Measurements from ENCODE around the gene MGAT5.

MGAT5 gene

DNA sequence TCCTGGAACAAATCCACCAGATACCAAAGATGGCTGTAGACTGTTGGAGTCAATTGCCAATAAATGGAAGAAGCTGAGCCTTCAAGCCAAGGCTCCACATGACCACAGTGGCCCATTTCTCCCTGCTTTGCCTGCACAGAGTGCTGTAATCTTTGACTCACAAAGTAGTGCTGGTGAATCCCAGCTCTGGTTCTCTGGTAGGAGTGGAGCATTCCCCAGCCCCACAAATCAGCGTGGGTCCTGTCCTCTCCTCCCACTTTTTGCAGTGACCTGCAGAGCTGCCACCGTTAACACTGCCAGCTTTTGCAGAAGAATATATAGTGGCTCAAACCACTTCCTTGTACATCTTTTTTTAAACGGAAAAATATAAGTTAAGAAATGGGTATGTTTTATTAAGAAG, 93.9 kb downstream of the MGAT5 start:
- H3K4me3 ChIP-seq (ENCODE audit: low read depth, low read length) = no peak overlapping the region
- TF ChIP-seq, protein P1, sequence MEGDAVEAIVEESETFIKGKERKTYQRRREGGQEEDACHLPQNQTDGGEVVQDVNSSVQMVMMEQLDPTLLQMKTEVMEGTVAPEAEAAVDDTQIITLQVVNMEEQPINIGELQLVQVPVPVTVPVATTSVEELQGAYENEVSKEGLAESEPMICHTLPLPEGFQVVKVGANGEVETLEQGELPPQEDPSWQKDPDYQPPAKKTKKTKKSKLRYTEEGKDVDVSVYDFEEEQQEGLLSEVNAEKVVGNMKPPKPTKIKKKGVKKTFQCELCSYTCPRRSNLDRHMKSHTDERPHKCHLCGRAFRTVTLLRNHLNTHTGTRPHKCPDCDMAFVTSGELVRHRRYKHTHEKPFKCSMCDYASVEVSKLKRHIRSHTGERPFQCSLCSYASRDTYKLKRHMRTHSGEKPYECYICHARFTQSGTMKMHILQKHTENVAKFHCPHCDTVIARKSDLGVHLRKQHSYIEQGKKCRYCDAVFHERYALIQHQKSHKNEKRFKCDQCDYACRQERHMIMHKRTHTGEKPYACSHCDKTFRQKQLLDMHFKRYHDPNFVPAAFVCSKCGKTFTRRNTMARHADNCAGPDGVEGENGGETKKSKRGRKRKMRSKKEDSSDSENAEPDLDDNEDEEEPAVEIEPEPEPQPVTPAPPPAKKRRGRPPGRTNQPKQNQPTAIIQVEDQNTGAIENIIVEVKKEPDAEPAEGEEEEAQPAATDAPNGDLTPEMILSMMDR (IDR thresholded peaks at IDR 0.05; ENCODE audit: low read depth, low read length) = no peak

DNA sequence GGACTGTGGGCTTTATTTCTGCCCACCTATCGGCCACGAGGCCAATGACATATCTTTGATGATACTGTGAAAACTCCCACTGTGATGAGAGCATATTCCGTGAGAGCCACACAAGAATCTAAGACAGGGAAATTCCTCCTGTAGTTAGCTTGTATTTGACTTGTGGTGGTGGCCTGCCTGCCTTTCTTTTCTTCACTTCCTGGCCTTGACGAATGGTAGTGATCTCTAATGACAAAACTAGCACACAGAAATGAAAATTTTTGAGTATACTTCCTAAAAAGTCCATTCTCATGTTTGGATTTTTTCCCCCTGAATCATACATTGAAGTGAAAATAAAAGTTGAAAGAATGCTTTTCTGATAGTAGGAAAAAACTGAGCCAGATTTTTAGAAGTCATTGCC, 94.4 kb downstream of the MGAT5 start:
- no peak overlapping the region for H3K4me3 ChIP-seq (ENCODE audit: low read depth, low read length)
- TF ChIP-seq, protein P1 (IDR thresholded peaks at IDR 0.05; ENCODE audit: low read depth, low read length) = no peak

DNA sequence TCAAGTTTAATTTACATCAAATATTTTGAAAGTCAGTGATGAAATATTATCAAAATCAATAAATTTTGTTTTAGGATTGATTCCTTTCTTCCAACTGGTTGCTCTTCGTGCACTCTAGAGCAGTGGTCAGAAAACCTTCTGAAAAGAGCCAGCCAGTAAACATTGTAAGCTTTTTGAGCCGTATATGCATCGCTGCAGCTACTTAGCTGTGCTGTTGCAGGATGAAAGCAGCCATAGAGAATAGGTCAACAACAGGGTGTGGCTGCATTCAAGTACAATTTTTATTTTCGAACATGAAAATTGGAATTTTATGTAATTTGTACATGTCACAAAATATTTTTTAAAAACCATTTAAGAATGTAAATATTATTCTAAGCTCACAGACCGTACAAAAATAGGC, 94.9 kb downstream of the MGAT5 start:
- TF ChIP-seq, protein P1 (IDR thresholded peaks at IDR 0.05; ENCODE audit: low read depth, low read length) = no peak
- H3K4me3 ChIP-seq (ENCODE audit: low read depth, low read length) = no peak overlapping the region

DNA sequence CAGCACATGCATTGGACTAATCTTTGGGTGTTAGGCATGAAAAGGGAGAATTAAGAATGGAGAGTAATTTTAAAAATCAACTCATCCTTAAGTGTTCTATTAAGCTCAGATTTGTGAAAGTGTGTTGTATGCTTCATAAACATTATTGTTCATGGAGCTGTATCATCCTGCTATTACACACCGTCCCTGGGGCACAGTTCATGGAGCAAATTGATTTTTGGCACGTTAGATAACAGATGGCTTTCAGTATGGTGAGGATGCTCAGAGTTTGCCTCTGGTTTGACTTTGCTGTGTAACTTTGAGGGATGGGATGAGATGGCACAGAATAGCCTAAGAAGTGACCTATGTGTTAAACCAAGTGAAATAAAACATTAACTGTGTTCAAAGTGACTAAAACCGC, 97.1 kb downstream of the MGAT5 start:
- TF ChIP-seq, protein P1 (IDR thresholded peaks at IDR 0.05; ENCODE audit: low read depth, low read length) = no peak
- no peak overlapping the region for H3K4me3 ChIP-seq (ENCODE audit: low read depth, low read length)

DNA sequence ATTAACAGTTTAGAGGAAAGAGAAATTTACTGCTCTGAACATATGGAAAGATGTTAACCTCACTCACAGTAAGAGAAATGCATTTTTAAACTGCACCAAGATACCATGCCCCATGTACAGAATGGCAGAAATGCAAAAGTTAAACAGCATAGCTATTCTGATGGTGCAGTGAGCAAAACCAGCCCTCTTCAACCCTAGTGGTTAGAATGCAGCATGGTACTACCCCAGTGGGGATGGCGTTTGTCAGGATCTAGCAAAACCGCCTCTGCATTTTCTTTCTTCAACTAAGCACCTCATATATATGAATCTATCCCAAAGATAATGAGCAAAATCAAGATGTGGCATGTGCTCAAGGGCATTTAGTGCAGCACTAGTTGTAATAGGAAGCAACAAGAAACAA, 98.0 kb downstream of the MGAT5 start:
- TF ChIP-seq, protein P1 (IDR thresholded peaks at IDR 0.05; ENCODE audit: low read depth, low read length) = no peak
- no peak overlapping the region for H3K4me3 ChIP-seq (ENCODE audit: low read depth, low read length)

DNA sequence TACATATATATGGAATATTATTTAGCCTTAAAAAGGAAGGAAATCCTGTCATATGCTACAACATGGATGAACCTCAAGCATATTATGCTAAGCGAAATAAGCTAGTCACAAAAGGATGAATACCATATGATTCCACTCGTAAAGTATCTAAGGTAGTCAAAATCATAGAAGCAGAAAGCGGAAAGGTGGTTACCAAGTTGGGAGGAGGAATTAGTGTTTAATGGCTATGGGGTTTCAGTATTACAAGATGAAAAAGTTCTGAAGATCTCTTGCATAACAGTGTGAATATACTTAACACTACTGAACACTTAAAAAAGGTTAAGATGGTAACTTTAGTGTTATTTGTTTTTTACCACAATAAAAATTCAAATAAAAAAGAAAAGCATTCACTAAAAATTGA, 99.0 kb downstream of the MGAT5 start:
- H3K4me3 ChIP-seq (ENCODE audit: low read depth, low read length) = no peak overlapping the region
- TF ChIP-seq, protein P1 (IDR thresholded peaks at IDR 0.05; ENCODE audit: low read depth, low read length) = no peak

DNA sequence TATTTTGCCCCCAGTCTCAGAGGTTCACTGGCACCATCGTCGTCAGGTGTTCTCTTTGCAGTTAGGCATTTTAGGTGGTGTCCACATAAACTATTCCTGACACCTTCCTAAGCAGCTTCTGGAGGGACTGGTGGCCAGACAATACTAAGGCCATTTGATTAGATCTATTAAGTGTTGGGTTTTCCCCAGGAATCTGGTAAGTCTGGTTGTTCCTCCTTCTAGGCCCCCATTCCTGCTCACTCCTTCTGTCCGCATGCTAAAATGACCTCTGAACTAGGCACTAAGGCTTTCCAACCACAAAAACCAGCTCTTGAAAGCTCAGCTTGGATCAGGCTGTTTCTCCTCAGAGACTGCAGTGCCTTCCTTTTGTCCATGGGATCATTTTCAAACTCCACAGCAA, 100.7 kb downstream of the MGAT5 start:
- H3K4me3 ChIP-seq (ENCODE audit: low read depth, low read length) = no peak overlapping the region
- TF ChIP-seq, protein P1 (IDR thresholded peaks at IDR 0.05; ENCODE audit: low read depth, low read length) = no peak
